Gastroesophageal sphincter (tissue), 3 donors: ENCODE measurements around the gene BBC3.

ENCODE experiments used
- CTCF ChIP-seq, 4 experiments: fragments of 200-600 bp in 2 of 4; fragments of 450-650 bp in 2 of 4; sonication (generic) in 1 of 4; IDR thresholded peaks; one replicate each; pipeline ENCODE4 v1.5.1; 2017 to 2019; ENCODE audit warnings: antibody characterized with exemption in 4 of 4, mild to moderate bottlenecking in 2 of 4, moderate library complexity in 2 of 4
- POLR2A ChIP-seq, 2 donors: fragments of 450-650 bp; IDR thresholded peaks; one replicate each; pipeline ENCODE4 v1.6.1; 2017; ENCODE audit warnings: antibody characterized with exemption in 2 of 2, mild to moderate bottlenecking in 2 of 2, moderate library complexity in 1 of 2
- POLR2AphosphoS5 ChIP-seq: sonication (generic); formaldehyde crosslinking; IDR thresholded peaks from one replicate; pipeline ENCODE4 v1.6.1; 2017; ENCODE audit warnings: antibody characterized with exemption

- no peak for TF ChIP-seq POLR2AphosphoS5
- TF ChIP-seq POLR2A (IDR thresholded peaks at IDR 0.05): no peak
- TF ChIP-seq CTCF (IDR thresholded peaks at IDR 0.05): no peak
These were observed 39.4 kb upstream of the BBC3 start for GRCh38 chr19:47270408-47270807.
